Bronchial epithelial cell (primary cell): Measurements from ENCODE around the gene CZIB. TPM values are rescaled to one million over a fixed set of nuclear protein-coding genes. Genes with fewer than 3 reads are reported as not detected.
"Not testable (repeated sequence)": the region's sequence is repeated elsewhere in the genome, so short reads cannot be mapped to it uniquely, and the experiment has no call there.

Experiments used
- DNase-seq: peaks from one replicate; pipeline ENCODE4 v3.0.0-alpha.2; 2010; ENCODE audit warnings: low read depth
- FAIRE-seq: peaks from 2 replicates; lab custom pipeline; 2011; peaks lifted over from hg19 to GRCh38; lab: Jason Lieb, UNC
- H3K27me3 ChIP-seq: 2 replicates; pipeline ENCODE4 v1.5.1; 2011; ENCODE audit warnings: low read length; ENCODE audit not compliant: control insufficient read depth, insufficient read depth
- H3K36me3 ChIP-seq: 2 replicates; pipeline ENCODE4 v1.5.1; 2011; ENCODE audit warnings: low read length; ENCODE audit not compliant: control insufficient read depth, insufficient read depth
- H3K4me3 ChIP-seq: 2 replicates; pipeline ENCODE4 v1.5.1; 2011; ENCODE audit warnings: mild to moderate bottlenecking, low read depth, low read length, control low read depth
- total RNA-seq: library from RNA; depleted of rRNA; stranded (reverse); fragments of >200 nt; gene quantifications from 2 replicates; pipeline ENCODE4 v1.2.1, GENCODE V29; 2014
- TF ChIP-seq, protein P1 (sequence below): IDR thresholded peaks from 2 replicates; pipeline ENCODE4 v1.5.1; 2011; ENCODE audit warnings: mild to moderate bottlenecking, moderate library complexity, low read length, control low read depth, inconsistent platforms; ENCODE audit not compliant: insufficient read depth, severe bottlenecking

The CZIB gene
- total RNA-seq, 1 donor from 2014 or later = 37.9 TPM

DNA sequence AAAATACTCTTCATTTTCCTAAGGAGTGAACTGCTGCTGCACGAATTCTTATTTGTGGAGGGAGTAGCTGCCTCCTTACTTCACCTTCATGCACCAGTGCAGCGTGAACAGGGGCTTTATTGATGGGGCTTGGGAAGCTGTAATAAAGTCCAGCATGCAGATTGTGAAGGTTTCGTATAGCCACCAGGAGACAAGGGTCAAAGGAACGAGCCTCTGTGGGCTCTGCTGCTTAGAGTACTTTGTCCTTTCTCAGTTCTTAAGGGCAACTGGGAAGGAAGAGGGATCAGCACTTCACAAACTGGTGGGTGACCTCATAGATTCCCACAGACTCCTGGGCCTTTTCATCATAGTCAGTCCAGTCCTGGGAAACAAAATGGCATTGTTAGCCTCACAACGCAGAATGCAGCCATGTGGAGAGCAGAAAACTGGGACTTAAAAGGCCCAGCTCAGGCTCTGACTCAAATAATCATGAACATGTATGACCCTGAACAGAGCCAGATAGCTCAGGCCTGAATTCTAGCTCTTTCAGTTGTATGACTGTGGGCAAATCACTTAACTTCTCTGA, 6.0 kb downstream of the CZIB start:
- no peak for FAIRE-seq
- Histone ChIP-seq H3K27me3 (no peaks in the 10 kb centered on the region), H3K36me3 (peaks cover 20% of the 10 kb centered on the region), H3K4me3 (no peak overlapping the region)
- TF ChIP-seq, protein P1, sequence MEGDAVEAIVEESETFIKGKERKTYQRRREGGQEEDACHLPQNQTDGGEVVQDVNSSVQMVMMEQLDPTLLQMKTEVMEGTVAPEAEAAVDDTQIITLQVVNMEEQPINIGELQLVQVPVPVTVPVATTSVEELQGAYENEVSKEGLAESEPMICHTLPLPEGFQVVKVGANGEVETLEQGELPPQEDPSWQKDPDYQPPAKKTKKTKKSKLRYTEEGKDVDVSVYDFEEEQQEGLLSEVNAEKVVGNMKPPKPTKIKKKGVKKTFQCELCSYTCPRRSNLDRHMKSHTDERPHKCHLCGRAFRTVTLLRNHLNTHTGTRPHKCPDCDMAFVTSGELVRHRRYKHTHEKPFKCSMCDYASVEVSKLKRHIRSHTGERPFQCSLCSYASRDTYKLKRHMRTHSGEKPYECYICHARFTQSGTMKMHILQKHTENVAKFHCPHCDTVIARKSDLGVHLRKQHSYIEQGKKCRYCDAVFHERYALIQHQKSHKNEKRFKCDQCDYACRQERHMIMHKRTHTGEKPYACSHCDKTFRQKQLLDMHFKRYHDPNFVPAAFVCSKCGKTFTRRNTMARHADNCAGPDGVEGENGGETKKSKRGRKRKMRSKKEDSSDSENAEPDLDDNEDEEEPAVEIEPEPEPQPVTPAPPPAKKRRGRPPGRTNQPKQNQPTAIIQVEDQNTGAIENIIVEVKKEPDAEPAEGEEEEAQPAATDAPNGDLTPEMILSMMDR = no peak
- no peak for DNase-seq

DNA sequence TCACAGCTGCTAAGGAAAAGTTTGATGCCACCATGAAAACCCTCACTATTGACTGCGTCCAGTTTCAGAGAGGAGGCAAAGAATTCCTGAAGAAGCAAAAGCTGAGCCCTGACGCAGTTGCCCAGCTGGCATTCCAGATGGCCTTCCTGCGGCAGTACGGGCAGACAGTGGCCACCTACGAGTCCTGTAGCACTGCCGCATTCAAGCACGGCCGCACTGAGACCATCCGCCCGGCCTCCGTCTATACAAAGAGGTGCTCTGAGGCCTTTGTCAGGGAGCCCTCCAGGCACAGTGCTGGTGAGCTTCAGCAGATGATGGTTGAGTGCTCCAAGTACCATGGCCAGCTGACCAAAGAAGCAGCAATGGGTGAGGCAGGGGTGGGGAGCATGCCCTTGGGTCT, 9.5 kb downstream of the CZIB start:
- DNase-seq (no peak), FAIRE-seq (no peak)
- H3K4me3 ChIP-seq = no peak overlapping the region
- H3K36me3 ChIP-seq = peaks cover 16% of the 10 kb centered on the region
- TF ChIP-seq, protein P1 = no peak
- H3K27me3 ChIP-seq = no peaks in the 10 kb centered on the region

DNA sequence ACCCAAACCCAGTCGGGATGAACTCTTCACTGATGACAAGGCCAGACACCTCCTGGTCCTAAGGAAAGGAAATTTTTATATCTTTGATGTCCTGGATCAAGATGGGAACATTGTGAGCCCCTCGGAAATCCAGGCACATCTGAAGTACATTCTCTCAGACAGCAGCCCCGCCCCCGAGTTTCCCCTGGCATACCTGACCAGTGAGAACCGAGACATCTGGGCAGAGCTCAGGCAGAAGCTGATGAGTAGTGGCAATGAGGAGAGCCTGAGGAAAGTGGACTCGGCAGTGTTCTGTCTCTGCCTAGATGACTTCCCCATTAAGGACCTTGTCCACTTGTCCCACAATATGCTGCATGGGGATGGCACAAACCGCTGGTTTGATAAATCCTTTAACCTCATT, 10.1 kb downstream of the CZIB start:
- Histone ChIP-seq H3K27me3 (no peaks in the 10 kb centered on the region), H3K36me3 (peaks cover 16% of the 10 kb centered on the region), H3K4me3 (no peak overlapping the region)
- DNase-seq (no peak), FAIRE-seq (no peak)
- TF ChIP-seq, protein P1 = no peak

DNA sequence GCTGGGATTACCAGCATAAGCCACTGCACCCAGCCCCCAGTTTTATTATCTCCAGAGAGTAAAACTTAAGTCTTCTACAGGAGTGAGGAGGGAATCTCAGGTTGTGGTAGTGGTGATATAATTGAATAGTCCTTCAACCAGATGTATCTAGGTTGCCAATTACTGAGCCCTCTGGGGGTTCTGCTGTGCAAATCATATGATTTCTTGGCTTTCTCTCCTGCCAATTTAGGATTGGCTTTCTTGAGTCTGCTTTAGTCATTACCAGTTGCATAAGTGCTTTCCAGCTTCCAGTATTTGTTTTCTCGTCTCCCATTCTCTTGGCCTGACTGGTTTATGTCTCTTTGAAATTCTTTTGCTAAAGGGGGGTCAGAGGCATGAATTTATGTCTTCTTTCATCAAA, 12.7 kb downstream of the CZIB start:
- TF ChIP-seq, protein P1 = no peak
- no peak for DNase-seq
- no peaks in the 10 kb centered on the region for H3K27me3 ChIP-seq
- H3K36me3 ChIP-seq = peaks cover 10% of the 10 kb centered on the region
- no peak overlapping the region for H3K4me3 ChIP-seq
- FAIRE-seq = no peak

DNA sequence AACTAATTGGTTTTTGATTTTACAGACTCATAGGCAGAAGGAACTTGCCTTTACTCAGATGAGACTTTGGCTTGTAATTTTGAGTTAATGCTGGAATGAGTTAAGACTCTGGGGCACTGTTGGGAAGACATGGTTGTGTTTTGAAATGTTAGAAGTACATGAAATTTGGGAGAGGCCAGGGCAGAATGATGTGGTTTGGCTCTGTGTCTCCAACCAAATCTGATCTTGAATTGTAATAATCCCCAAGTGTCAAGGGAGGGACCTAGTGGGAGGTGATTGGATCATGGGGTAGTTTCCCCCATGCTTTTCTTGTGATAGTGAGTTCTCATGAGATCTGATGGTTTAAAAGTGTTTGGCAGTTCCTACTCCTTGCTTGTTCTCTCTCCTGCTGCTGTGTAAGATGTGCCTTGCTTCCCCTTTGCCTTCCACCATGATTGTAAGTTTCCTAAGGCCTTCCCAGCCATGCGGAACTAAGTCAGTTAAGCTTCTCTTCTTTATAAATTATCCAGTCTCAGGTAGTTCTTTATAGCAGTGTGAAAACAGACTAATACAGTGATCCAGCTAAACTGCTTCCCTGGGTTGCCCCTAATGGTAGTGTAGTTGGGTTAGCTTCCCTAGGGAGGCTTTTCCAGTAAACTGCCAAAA, 13.6 kb downstream of the CZIB start:
- H3K27me3 ChIP-seq = no peaks in the 10 kb centered on the region
- no peak for DNase-seq
- no peak for FAIRE-seq
- H3K36me3 ChIP-seq = peaks cover 10% of the 10 kb centered on the region
- H3K4me3 ChIP-seq = no peak overlapping the region
- TF ChIP-seq, protein P1 = no peak

DNA sequence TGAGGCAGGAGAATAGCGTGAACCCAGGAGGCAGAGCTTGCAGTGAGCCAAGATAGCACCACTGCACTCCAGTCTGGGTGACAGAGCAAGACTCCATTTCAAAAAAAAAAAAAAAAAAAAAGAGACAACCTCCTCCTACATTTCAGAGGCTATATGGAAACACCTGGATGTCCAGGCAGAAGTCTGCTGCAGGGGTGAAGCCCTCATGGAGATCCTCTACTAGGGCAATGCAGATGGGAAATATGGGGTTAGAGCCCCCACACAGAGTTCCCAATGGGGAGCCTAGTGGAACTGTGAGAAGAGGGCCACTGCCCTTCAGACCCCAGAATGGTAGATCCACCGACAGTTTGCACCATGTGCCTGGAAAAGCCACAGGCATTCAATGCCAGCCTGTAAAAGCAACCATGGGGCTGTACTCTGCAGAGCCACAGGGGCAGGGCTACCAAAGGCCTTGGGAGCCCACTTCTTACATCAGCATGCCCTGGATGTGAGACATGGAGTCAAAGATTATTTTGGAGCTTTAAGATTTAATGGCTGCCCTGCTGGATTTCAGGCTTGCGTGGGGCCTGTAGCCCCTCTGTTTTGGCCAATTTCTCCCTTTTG, 14.2 kb downstream of the CZIB start:
- not testable (repeated sequence) for H3K4me3 ChIP-seq, DNase-seq, FAIRE-seq, H3K36me3 ChIP-seq, H3K27me3 ChIP-seq

DNA sequence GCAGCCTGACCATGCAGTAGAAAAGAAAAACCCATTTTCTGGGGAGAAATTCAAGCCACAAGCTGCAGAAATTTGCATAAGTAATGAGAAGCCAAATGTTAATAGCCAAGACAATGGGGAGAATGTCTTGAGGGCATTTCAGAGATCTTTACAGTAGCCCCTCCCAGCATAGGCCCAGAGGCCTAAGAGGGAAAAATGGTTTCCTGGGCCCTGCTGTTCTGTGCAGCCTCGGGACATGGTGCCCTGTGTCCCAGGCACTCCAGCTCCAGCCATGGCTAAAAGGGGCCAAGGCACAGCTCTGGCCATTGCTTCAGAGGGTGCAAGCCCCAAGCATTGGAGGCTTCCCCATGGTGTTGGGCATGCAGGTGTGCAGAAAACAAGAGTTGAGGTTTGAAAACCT, 14.9 kb downstream of the CZIB start:
- DNase-seq, H3K36me3 ChIP-seq, H3K4me3 ChIP-seq, H3K27me3 ChIP-seq, FAIRE-seq: not testable (repeated sequence)
